LNCaP clone FGC (cell line): ENCODE measurements around the gene MAP3K14.
A peak's percentile ranks its signal among the peaks of the same experiment; 100 is the strongest.

Experiments used
- DNase-seq: peaks from one replicate; pipeline ENCODE4 v3.0.0-alpha.2; 2011; ENCODE audit warnings: low read depth
- H3K4me3 ChIP-seq: 2 replicates; pipeline ENCODE4 v1.5.1; 2011; ENCODE audit warnings: mild to moderate bottlenecking, low read depth, low read length, control low read depth
- TF ChIP-seq, protein P1 (sequence below): IDR thresholded peaks from 2 replicates; pipeline ENCODE4 v1.5.1; 2012; ENCODE audit warnings: mild to moderate bottlenecking; ENCODE audit not compliant: control insufficient read depth, insufficient read depth; ENCODE audit errors: extremely low read depth

MAP3K14 gene

DNA sequence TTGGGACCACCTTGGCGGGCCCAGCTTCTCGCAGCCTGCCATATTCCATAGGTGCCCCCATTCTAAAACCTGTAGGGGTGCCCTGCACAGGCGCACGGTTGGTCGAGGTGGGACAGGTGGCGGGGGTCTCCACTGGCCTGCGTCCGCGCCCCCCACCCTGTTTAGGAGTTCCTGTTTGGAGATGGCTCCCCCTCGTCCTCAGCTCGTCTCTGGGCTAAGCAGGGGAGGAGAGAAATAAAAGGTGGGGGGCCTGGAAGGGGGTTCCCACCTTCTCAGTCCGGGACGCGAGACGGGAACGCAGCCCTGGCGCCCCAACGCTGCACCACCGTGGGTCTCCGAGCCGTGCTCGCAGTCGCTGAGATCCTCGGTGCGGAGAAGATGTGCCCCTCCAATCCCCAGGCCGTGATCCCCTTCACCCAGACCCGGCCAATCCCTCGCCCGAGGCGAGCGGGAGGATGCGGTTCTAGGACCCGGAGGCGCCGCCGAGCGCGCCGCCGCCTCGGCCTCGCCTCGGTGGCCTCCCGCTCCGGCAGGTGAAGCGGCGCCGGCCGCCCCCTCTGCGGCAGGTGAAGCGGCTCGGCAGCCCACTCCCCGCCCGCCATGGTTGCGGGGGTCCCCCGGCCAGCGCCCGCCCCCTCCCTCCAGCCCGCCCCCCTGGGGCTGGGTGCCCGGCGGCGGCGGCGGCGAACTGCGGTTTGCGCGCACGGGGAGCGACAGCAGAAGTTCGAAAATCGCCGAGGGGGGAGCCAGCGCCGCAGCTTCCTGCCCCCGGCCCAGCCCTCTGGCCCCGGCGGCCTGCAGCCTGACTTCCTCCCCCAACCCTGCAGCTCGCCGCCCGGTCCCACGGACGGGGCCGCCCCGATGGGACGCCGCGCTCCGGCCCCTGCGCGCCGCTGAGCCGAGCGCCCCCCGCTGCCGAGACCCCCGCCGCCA lies 95.5 kb downstream of the MAP3K14 start, which contains the start of gene FMNL1:
Gene FMNL1 (plus strand): TSS at position 805 of the 933 bp plus-strand sequence. CDS start 240 bp downstream, outside the sequence.
- H3K4me3 ChIP-seq, result 0 out of 2 replicates have a peak within 1 kb of the TSS, but pooled peaks have one; percentile 15
- TF ChIP-seq, protein P1, sequence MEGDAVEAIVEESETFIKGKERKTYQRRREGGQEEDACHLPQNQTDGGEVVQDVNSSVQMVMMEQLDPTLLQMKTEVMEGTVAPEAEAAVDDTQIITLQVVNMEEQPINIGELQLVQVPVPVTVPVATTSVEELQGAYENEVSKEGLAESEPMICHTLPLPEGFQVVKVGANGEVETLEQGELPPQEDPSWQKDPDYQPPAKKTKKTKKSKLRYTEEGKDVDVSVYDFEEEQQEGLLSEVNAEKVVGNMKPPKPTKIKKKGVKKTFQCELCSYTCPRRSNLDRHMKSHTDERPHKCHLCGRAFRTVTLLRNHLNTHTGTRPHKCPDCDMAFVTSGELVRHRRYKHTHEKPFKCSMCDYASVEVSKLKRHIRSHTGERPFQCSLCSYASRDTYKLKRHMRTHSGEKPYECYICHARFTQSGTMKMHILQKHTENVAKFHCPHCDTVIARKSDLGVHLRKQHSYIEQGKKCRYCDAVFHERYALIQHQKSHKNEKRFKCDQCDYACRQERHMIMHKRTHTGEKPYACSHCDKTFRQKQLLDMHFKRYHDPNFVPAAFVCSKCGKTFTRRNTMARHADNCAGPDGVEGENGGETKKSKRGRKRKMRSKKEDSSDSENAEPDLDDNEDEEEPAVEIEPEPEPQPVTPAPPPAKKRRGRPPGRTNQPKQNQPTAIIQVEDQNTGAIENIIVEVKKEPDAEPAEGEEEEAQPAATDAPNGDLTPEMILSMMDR, result no peak
- no peak for DNase-seq

DNA sequence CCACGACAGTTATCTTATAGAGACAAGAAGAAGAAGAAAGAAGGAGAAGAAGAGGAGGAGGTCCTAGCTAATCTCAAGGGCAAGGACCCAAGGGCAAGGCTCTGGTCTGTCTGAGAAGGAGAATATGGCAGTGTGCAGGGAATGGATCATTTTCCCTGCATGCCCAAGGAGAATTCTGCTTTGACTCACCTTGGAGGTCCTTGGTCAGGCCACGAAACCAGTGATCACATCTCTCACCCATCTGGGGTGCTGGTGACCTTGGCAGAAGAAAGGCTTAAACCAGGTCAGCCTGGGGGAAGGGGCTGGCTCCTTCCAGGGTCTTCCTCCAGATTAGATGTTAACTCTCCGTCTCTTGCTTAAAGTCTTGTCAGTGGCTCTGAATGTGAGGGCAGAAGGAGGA lies 96.7 kb downstream of the MAP3K14 start:
- DNase-seq, result no peak
- TF ChIP-seq, protein P1, result no peak
- H3K4me3 ChIP-seq, result no peak overlapping the region

DNA sequence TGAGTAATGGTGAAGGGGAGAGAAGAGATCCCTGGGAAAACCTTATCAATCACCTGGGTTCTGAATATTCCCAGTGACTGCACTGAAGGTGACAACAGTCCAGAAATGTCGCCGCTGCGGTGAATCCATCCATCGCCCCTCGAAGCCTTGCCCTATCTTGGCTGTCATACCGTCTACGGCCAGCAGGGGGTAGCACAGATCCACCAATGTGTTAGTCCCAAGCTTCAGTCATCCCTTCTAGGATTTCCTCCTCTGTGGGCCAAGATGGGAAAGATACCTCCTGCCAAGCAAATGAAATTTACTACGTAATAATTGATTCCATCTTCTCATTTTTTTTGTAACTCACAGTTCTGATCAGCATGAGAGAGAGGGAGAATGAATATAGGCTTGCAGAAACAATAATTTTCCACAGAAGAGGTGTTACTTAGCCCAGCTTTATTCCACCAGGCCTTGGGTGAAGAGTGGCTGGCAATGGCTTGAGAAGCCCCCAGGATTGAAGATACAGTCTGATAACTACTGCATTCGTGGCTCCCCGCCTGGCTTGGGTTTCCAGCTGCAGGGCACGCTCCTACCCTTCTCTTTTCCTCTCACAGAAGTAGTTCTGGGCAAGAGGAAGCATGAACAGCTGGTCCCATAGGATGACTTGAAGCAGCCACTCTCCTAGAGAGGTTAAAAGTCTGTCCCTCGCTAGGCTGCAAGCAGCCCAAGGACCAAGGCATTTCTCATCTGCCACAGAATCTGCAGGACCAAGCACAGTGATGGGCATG lies 97.7 kb downstream of the MAP3K14 start:
- no peak overlapping the region for H3K4me3 ChIP-seq
- TF ChIP-seq, protein P1, result peak; percentile 92
- peak; percentile 54 for DNase-seq
